HG03045 (cell line): ENCODE measurements around the gene BCL11A.

ENCODE experiments used
- ATAC-seq: cut with Tn5 transposase; IDR thresholded peaks from one replicate; pipeline ENCODE4 v1.9.1; 2021; ENCODE audit warnings: mild to moderate bottlenecking, moderate library complexity; ENCODE audit not compliant: unreplicated experiment

Gene BCL11A

DNA sequence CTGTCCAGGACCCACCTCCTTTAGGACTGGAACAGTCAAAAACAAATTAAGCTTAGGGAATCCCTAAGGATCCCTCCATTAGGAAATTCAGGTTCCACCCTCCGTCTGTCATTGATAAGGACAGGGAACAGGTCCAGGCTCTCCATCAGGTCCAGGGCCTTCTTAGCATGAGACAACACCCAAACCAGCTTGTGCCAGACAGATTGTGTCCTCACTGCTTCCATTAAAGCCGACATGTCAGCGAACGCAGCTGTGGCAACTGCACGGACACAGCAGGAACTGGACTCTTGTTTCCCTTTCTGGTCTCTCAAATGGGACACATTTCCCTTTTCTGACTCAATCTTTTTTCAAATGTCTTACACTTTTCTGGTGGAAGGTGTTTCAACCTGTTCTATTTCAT, 81.4 kb downstream of the BCL11A start:
- no peak for ATAC-seq

DNA sequence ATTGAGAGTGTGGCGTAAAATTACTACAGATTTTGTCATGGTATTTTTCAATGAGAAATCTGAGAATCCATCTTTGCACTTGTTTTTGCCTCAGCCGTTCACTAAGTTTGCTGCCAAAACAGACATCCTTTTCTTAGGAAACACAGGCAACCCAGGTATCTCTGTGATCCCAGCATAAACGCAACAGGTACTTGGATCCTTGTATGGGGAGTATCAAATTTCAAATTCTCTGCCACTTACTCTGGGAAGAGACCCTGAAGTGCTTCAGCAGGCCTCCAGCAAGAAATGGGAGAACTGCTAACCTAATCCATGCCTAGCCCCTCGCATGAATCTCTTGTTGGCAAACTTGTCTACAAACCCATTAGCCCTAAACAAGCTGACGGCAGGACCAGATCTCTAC, 83.1 kb downstream of the BCL11A start:
- no peak for ATAC-seq

DNA sequence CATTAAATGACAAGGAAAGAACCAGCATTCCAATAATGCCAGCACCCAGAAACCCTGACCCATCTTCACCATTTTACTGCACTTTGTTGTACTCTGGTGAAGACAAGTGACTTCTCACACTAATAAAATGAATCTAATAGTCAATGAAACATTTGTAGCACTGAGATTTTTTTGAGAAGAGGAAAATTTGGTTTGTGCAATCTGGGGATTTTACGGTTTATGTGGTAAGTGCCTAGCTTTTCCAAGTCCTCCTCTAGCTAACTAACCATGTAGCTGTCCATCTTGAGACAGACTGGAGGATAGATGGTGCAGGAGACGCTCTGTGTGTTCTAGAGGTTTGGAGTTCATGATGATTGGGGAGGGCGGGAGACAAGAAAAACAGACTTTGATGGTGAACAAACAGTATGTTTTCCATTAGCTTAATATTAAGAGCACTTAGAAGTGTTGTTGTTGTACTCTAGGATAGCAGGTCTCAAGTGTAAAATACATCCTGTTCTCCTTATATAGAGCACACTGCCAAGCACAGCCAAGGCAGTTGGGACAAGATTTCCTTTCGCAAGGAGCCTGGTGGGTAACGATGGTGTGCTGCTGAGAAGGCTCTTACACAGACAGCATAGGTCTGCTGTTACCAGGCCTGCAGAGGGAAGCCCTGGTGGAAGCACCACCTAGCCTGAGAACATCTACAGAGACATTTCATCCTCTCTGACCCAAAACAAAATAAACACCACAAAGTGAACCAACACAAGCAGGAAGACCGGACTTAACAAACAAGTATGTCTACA, 83.7 kb downstream of the BCL11A start:
- ATAC-seq: no peak

DNA sequence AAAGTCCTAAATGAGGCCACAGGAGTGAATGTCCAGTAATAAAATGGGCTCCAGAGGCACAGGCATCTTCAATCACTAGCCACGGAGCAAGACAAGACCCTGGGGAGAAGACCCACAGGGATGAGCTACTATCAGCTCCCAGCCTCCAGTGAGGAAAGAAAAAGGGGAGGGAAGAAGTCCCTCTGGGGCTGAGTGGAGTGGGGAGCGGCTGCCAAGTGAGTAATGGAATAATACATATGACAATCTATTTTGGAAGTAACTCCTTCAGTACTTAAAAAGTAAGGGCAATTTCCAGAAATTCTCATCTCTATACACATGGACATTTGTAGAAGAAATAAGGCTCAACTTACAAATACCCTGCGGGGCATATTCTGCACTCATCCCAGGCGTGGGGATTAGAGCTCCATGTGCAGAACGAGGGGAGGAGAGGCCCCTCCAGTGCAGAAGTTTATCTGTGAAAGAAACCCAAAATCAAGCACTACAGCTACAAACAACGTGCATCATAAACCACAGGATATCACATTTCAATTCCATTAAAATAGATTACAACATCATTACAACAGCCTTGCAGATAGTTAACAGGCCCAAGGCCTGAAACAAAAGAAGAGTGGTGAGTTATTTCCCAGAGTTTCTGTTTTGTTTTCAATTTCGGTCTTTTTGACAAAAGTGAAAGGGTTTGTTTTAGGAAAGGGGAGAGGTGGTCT, 84.9 kb downstream of the BCL11A start:
- no peak for ATAC-seq

DNA sequence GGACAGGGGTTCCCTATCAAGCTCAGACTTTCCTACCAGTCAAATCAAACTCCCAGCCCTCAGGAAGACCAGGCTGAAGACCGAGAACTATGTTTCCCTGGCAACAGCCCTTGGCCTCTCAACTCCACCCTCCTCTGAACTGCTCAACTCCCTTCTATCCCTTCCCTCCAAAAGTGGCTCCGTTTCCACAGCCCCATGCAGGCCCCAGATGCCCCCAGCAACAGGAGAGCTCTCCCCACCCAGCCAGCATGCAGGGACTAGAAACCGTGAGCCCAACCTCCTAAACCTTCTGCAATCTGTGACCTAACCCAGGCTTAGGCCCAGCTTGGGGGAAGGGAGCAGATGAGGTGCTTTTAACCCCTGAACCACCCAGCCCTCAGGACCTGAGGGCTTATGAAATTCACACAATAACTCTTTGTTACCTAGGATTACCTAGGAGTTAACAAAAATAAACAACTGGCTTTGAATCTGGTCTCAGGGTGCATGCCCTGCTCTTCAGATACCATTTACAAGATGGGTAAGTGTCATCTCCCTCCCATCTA, 87.2 kb downstream of the BCL11A start:
- ATAC-seq: no peak

DNA sequence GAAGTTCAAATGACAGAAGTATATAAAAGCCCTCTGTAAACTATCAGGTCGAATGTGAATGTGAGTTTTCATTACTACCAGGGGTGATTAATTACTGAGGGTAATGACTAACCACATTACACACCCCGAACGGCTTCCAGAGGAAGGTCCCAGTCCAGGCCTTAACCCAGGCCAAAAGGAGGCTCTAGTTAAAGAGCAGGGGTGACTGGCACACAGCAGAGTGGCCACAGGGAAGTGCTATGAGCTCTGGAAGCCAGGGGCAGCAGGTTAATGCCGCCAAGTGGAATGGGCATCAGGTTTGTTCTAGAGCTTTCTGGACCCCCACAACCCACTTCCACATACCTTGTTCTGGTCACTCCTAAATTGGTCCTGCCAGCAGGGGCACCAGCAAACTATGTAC, 87.7 kb downstream of the BCL11A start:
- ATAC-seq: no peak

DNA sequence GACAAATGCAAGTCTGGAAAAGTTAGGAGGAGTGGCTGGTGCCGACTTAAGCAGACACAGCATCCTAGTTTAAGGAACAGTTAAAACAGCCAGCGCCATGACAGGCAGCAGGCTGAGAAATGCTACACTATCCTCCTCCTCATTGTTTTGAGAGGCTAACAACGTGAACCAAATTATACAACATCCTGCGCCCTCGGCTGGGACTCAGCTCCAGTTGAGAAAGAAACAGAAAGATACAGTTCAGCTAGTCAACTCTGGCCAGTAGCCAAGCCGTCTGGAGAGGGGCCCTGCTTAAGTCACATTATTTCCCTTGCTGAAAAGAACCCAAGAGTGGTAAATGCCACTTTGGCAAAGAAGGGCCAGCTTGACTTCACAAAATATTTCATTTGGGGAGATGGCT, 90.2 kb downstream of the BCL11A start:
- ATAC-seq: no peak

DNA sequence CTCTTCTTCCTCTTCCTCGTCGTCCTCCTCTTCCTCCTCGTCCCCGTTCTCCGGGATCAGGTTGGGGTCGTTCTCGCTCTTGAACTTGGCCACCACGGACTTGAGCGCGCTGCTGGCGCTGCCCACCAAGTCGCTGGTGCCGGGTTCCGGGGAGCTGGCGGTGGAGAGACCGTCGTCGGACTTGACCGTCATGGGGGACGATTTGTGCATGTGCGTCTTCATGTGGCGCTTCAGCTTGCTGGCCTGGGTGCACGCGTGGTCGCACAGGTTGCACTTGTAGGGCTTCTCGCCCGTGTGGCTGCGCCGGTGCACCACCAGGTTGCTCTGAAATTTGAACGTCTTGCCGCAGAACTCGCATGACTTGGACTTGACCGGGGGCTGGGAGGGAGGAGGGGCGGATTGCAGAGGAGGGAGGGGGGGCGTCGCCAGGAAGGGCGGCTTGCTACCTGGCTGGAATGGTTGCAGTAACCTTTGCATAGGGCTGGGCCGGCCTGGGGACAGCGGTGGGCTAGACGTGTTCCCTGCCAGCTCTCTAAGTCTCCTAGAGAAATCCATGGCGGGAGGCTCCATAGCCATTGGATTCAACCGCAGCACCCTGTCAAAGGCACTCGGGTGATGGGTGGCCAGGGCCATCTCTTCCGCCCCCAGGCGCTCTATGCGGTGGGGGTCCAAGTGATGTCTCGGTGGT, 91.9 kb downstream of the BCL11A start:
- ATAC-seq: no peak

DNA sequence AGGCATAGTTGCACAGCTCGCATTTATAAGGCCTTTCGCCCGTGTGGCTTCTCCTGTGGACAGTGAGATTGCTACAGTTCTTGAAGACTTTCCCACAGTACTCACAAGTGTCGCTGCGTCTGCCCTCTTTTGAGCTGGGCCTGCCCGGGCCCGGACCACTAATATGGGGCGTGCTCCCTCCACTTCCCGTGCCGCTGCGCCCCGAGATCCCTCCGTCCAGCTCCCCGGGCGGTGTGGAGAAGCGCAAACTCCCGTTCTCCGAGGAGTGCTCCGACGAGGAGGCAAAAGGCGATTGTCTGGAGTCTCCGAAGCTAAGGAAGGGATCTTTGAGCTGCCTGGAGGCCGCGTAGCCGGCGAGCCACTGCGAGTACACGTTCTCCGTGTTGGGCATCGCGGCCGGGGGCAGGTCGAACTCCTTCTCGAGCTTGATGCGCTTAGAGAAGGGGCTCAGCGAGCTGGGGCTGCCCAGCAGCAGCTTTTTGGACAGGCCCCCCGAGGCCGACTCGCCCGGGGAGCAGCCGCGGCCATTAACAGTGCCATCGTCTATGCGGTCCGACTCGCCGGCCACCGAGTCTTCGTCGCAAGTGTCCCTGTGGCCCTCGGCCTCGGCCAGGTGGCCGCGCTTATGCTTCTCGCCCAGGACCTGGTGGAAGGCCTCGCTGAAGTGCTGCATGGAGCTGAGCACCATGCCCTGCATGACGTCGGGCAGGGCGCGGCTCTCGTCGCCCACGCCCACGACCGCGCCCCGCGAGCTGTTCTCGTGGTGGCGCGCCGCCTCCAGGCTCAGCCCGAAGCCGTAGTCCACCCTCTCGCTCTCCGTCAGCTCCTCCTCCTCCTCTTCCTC, 92.7 kb downstream of the BCL11A start:
- no peak for ATAC-seq

DNA sequence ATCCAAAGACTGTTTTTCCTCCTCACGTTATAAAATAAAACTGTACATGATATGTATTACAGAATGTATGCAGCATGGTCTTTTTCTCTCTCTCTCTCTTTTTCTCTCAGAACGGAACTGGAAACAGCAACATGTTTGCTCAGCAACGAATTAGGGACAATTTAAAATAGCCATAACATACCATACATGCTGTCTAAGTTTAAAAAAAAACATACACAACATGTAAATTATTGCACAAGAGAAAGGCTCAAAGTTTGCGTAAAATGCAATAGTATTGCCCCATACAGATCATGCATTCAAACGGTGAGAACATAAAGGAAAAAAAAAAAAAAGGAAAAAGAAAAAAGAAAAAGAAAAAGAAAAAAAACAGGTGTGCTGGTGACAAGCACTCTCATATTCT, 93.6 kb downstream of the BCL11A start:
- no peak for ATAC-seq

DNA sequence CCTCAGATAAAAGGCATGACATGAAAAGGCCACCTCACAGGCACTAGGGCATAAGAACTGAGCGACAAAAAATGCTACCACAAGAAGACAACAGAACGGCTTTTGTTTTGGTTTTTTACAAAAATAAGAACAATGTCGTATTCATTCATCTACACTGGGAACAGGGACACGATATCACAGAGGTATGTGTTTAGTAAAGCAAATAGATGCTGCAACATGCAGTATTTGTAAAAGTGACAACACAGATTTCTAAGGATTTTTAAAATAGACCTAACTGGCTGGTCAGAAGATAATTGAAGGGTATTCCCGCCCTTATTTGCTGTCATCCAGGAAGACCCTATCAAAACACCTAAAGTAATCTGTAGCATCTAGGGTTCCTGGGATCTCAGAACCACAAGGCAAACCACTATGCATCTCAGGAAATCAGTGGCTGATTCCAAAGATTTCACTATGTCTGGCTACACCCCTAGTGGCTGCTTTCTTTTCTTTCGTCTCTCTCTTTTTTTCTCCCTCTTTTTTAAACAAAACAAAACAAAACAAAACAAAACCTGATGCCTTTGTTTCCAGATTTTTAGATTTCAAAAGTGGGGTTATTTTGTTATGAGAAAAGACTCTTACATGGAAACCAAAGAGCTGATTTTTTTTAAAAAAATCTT, 97.2 kb downstream of the BCL11A start:
- no peak for ATAC-seq

DNA sequence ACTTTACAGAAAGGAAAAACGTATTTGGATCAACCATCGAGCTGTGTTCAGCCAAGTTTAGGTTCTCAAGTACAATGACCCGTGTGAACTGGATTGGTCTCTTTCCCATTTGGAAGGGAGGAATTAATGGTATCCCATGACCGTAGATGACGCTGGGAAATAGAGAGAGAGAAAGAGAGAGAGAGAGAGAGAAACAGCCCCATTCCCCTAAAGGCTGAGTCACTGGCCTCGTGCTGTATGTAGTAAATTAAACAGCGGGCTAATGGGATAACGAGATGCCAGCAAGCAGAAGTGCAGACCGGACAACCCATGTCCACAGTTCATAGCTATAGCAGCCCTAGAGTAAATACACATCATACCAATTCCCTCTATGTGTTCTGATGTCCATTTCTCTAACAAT, 99.6 kb downstream of the BCL11A start:
- no peak for ATAC-seq

DNA sequence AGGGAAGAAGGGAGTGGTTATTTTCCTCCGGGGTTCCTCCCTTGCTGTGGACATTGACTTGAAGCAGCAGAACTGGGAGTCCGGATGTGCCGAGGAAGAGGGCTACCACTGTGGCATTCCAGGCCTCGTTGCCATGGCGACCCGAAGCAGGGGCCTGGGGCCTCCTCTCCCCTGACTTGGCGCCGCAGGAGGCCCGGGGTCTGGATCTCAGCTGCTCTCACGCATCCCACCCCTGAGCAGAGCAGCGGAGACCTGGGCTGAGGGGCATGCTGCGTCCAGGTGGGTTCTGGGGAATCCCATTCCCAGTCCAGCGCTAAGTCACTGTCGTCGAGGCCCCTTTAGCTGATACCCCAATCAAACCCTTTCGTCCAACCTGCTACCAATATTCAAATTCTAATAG, 100.2 kb downstream of the BCL11A start:
- no peak for ATAC-seq

DNA sequence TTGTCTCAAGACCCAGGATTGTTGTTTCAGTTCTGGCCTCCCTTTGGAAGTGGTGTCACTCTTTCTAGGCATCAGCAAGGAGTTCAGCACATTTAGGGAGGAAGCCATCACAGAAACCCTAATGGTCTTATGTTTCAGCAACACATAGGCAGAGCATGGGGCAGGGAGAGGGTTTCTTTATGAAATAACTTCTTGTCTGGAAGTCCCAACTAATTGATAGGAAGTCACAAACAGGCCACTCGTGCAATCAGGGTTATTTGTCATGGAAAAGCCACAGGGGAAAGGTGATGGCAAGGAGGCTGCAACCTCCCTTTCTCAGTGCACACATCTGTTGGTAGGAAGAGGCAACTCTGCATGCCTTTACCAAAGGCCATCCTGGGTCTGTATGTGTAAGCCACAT, 103.0 kb downstream of the BCL11A start:
- no peak for ATAC-seq

DNA sequence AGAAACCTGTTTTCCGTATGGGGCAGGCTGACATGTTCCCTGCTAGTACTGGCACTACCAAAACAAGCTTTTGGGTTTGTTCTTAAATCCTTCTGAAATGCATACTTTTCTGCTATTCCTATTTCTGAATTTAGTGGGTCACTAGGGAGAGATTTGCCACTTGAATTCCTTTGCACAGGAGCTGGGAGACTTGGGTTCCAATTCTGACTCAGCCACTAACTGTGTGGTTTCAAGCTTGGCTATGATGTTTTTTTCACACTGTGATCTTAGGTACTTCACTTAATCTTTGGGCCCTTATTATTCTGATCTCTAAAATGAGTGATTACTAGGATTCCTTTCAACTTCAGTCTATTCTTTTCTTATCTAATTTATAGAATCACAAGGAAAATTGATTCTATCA, 105.5 kb downstream of the BCL11A start:
- ATAC-seq: no peak

DNA sequence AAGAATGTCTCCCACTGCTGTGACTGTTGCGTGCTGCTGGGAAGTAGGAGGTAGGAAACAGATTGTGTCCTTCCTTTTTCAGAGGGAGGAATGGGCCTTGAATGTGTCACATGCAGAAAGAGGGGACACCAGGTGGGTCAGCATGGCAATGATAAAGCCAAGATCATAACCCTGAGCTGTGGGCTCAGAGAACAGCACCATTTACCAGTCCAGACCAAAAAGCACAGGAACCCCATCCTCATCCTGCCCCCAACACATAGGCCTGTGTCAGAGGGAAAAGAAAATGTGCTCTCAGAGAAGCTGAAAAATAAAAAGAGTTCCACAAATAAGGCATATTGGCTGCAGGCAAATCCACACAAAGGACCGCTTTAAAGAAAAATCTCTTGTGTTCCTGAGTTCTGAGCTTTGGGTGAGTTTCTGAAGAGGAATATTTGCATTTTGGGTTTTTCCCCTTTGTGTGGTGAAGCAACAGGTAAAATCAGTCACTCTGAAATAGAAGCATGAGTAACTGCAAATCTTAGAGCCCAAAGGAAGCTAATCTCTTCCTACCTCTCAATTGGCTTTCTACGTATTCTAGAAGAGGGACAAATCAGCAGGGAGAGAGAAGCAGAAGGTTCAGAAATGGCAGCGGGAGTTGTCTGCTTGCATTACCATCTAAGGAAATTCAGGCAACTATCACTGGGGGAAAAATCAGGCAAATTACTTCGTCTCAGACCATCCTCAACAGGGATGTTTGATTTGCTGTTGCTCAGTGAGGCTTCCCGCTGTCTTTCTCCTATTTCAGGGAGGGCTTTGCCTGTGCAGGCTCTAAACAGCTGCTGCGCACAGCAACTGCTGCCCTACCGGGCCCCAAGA, 106.8 kb downstream of the BCL11A start:
- peak; percentile 84 for ATAC-seq

DNA sequence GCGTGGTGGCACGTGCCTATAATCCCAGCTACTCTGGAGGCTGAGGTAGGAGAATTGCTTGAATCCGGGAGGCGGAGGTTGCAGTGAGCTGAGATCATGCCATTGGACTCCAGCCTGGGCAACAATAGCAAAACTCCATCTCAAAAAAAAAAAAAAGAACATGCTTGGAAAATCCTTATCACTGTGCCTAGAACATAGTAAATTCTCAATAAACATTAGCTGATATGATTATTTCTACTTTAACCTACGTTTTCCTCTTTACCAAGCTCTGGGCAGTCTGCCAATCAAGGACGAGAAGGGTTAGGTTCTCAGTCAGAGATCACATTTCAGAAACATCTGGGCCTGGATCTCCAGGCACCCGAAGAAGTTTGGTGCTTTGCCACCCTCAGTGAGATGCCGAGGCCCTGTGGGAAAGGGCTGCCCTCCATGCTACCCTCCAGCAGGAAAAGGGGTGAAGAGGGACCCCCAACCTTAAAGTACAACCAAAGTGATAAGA, 107.7 kb downstream of the BCL11A start:
- ATAC-seq: no peak

DNA sequence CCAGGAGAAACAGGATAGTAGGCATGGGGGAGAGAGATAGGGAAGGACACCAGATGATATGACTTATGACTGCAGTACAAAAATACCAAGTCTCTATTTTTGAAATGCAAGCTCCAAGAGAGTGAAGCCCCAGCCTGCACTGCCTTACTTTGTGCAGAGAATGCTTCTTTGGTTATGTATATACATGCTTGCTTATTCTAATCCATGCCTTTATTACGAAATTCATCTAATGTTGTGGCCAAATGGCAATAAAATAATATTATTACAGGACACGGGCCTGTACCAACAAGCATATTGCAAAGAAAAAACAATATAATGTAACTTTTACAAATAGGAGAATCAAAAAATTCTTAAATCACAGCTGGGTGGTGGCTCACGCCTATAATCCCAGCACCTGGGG, 110.8 kb downstream of the BCL11A start:
- ATAC-seq: no peak

DNA sequence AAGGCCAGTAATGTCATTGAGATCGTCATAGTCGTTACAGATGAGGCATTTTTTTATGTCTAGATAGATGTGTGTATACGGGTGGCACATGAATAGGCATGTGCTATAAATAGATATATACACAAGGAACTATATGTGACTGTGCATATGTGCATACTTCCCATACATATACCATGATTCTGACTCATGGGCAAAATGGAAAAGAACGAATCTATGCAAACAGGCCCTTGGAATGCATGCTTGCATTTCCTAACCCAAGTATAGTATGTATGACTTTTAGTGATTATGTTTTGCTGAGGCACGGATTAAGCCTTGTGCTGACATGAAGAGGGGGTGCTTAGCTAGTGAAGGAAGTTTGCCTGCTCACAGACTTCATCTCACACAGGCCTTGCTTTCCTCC, 111.7 kb downstream of the BCL11A start:
- no peak for ATAC-seq
